Mesenteric fat pad (tissue), 1 donor: ENCODE measurements around the gene TBX1. TPM values are rescaled to one million over a fixed set of nuclear protein-coding genes. Genes with fewer than 3 reads are reported as not detected.

ENCODE experiments used
- DNase-seq: peaks from one replicate; pipeline ENCODE4 v3.0.0-alpha.2; 2020; ENCODE audit warnings: low spot score
- total RNA-seq: library from RNA; stranded (reverse); fragmentation: NEBNext Ultra II Directional; extraction: Animal tissue kit (Norgen Biotek cat#: 25700); gene quantifications from one replicate; pipeline ENCODE4 v1.2.1, GENCODE V29; 2021
- donor health status: DM: yes; HTN: yes; CAD: no.

The TBX1 gene
- total RNA-seq, 1 donor from 2014 or later: 3.0 TPM

DNA sequence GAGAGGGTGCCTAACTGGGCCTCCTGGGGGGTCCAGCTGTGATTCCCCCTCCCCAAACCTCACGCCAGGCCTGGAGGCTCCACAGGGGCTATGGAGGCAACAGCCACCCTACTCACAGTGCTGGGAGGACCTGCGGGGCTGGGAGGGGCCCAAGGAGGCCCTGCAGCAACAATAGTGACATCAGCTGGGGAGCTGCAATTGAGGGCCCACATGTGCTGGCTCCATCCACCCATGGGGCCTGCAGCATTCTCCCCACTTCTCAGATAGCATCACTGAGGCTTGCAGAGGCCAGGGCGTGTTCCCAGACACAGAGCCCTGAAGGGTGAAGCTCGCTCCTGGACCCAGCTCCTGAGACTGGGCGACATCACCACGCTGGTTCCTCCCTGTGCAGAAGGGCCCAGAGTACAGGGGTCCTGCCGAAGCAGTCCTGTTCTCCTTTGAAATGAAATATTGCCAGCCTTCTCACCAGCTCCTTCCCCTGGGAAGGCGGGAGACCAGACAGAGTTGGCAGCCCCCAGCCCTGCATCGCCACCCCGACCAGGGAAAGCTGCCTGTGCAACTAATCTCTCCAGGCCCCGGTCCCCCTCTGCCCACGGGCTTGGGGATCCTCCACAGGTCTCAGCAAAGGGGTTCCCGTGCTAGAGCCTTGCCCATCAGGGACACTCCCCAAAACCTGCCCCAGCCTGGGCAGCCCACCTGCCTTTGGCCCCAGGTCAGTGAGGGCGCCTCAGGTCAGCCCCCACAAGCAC is 8.9 kb upstream of the TBX1 start:
- DNase-seq: no peak

DNA sequence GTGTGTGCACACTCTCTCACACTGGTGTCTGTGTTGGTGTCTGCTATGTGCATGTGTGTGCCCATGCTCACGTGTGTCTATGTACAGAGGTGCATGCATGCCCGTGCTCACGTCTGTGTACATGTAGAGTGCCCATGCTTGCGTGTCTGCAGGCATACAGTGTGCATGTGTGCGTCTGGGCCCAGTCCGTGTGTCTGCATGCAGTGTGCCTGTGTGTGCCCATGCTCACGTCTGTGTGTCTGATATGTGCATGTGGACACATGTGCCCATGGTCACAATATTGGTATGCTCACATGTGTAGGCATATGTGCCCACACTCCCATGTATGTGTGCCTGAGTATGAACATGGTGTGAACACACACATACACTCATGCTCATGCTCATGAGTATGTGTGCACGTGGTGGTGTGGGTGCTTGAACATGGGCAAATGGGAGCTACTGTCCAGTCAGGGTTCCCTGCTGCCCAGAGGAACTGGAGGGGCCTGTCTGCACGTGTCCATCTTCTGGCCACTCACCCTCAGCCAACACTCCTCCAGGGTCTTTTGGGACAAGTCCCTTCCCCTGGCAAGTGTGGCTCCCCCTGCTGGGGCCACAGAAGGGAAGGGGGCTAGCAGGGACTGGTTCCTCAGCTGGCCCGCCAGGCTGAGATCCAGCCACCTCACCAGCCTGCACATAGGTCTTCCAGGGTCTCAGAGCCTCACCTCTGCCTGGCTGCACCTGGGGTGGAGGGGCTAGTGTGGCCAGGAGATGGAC is 7.3 kb upstream of the TBX1 start:
- no peak for DNase-seq

DNA sequence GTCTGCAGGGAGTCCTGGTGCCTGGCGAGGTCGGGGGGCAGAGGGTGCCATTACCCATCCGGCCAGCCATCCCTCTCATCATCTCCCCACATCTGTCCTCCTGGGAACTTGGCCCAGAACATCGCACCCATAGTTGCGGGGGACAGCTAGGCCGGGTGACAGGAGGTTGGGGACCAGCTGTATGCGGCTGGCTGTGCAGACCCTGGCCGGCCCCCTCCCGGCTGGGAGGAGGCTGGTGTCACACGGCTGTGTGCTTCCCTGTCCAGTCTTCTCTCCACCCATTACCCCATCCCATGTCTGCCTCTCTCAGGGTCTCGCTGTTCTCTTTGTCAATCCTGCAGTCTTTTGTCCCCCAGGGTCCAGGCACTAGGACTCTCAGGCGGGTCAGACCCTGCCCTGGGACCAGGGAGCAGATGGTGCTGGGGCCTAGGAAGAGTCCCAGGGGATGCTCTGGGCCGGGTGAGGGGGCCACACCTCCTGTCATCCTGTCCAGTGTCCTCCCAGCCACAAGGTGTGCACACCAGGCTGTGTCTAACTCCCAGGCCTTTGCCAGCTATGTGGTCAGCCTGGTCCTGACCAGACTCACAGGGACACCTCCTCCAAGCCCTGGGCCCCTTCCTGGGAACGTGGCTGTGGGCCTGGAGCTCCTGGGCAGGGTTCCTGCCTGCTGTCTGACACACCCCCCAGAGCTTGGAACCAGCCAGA is 6.4 kb upstream of the TBX1 start:
- DNase-seq: no peak

DNA sequence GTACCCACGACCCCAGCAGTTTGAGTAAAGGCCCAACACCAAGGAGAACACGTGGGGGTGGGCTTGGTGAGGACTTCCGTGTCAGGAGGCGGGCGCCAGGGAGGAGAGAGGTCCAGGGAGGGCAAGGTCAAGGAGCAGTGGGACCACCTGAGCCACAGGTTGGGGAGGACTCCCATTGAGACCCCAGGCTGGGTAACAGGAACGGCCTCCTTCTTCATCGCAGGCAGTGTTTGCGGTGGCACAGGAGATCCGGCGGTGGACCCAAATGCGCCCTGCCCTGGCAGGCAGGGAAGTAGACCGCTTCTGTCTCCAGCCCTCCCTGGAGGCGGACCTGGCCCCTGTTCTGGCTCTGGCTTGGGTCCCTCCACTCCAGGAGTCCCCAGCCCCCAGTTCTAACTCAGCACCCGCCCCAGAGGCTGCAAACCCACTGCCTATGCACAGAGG is 5.9 kb upstream of the TBX1 start:
- no peak for DNase-seq

DNA sequence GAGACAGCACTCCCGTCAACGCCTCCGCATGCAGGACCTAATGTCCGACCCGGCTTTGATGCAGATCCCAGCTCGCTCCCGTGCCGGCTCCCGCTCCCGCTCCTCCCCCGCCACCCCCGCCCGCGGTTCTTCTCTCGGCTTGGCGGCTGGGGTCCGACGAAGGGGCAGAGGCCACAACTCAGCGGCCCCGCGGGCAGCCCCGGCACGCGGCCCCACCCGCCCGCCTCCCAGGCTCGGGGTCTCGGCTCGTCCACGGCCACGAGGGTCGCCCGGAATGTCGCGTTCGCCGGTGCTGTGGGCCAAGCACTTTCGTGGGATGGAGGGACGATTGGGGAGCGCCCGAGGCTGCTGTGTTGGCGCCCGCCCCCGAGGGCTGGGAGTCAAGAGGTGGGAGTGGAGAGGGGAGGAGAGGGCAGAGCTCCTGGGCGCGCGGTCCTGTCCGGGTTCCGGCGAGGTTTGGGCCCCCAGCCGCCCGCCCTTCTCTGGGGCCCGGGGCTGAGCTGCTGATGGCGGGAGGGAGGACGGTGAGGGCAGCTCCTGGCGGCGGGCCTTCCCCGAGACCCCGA is 5.3 kb upstream of the TBX1 start:
- no peak for DNase-seq

DNA sequence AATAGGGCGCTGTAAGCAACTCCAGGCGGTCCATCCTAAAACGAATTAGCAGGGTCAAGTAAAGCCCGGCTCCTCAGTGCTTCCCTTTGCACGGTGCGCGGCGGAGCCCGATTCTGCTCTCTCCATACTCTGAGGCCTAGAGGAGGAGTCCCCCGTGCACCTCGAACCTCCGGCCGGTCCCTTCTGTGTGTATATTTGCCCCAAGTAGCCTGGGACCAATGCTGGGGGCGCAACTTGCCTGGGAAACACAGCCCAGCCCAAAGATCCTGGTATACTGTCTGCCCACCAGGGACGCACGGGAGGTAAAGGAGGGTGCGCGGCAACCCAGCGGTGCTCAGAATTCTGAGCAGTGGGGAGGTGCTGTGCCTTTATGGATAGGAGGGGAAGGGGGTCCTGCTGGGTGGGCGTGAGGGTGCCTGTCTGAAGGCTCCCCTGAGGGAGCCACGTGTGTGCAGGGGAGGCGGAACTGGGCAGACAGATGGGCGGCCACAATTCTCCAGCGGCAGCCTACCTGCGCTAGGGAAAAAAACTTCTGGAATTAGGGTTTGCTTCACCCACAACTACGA is 4.8 kb upstream of the TBX1 start:
- DNase-seq: no peak

DNA sequence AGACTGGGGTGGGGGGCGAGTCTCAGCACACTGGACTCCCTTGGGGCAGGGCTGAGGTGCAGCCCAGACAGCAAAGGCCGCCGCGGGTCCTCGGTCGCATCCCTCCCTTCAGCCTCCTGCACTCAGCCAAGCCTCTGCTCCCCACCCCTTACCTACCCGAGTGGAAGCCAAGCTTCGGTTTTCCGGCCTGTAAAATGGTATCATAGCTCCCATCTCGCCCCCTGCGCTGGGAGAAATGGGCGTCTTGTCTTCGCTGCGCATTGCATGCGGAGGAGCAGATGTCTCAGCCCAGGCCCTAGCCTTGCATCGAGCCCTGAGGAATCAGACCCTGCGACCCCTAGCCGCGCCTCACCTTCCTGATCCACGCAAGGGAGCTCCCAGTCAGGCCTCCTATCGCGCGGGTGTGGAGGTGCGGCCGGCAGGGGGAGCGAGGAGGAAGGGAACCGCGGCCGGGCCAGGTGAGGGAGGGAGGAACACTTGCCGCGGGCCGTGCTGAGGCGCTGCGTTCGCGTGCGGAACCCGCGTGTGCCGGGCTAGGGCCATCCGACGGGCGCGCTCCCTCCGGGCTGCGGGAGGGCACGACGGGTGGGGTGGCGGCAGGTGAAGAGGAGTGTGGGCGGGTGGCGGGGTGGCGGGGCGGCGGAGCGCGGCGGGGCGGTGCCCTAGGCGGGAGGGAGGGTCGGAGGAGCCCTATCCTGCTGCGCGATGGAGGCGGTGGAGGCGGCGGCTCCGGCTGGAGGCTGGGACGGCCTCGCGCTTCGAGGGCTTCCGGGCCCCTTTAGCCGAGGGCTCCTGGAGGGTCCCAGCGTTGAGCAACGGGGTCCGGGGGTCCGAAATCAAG is 4.1 kb upstream of the TBX1 start:
- DNase-seq: no peak

DNA sequence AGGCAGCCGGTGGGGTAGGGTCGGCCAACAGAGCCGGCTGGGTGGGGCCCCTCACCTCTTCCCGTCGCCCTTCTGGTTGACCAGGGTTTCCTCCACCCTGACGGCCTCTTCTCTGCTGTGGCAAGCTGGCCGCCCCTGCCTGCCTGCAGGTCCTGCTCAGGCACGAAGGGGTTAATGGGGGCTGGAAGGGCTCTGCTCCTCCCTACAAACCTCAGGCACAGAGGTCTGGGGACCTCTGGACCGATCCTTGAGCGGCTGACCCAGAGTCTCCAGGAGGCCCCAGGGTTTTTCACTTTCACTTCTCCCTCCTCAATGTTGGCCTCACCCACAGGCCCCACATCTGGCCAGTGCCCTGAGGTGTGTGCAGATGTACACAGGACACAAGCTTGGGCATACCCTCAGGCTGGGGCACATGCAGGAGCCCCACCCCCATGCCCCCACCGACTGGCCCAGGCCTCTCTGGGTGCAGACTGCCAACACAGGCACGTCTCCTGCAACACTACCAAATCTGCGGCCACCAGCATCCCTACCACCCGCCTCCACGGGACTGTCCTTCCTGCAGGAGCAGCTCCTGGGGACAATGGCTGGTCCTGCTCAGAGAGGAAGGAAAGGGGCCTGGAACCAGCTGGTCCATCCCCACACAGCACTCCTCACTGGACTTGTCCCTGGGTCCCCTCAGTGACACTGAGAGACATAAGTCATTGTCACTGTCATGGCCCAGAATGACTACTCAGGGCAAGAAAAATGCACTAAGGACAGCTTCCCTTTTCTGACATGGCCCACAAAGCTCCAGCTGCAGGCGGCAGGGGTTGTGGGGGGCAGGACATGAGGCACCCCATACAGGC is 3.2 kb upstream of the TBX1 start:
- DNase-seq: no peak

DNA sequence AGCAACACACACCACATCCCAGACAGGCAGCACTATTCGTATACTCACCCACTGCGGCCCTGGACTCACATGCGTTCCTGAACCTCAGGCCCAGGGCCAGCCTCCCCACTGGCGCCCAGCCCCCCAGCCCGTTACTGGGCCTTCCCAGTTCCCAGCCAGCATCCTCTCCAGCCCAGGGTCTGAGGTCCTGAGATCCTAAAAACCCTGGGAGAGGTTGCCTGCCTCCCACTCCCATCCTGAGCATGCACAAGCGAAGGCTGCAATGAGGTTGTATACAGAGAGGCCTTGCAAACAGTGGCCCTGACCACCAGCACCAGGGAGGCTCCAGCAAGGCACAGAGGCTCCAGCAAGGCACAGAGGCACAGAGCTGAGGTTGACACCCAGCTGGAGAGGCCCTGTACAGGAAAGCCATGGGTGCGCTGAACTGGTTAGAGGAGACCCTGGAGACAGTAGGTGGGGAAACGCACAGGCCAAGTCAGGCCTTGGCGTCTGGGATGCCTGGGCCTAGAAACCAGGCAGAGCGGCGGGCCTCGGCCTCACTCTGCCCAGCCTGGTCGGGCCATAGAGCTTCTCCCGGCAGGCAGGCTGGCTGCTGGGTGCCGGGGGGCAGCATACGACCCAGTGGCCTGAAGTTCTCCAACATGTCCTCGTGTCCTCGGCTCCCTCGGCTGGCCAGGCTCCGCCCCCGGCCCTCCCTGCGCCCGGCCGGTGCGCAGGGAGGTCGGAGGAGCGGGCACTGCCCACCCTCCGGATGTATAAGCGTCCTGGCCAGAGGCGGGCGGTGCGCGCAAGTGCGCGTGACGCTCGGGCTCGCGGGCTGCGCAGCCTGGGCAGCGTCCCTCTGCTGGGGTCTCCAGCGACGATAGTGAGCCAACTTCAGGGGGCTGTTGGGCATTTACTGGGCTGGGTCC is 2.3 kb upstream of the TBX1 start:
- no peak for DNase-seq

DNA sequence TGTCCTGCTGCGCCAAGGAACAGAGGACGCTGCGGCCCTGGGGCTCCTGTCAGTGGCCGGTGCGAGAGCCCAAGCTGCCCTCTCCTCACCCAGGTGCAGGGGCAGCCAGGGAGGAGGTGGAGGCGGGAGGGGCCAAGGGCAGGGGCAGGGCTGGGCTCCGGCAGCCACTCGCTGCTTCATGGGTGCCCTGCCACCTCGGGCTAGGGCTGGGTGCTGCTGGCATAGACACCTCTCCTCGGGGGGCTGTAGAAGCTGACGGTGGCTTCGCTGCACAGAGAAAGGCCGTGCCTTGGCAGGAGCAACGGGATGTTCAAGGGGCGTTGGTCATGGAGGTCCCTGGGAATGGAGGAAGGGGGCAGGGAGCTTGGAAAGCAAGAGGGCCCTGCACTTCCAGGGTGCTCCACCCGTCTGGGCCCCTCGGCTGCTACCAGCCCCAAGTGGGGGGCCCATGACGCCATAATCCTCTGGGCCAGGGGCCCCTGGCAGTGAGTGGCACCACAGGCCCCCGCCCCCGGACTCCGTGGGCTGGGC is 1.6 kb upstream of the TBX1 start:
- DNase-seq: no peak

DNA sequence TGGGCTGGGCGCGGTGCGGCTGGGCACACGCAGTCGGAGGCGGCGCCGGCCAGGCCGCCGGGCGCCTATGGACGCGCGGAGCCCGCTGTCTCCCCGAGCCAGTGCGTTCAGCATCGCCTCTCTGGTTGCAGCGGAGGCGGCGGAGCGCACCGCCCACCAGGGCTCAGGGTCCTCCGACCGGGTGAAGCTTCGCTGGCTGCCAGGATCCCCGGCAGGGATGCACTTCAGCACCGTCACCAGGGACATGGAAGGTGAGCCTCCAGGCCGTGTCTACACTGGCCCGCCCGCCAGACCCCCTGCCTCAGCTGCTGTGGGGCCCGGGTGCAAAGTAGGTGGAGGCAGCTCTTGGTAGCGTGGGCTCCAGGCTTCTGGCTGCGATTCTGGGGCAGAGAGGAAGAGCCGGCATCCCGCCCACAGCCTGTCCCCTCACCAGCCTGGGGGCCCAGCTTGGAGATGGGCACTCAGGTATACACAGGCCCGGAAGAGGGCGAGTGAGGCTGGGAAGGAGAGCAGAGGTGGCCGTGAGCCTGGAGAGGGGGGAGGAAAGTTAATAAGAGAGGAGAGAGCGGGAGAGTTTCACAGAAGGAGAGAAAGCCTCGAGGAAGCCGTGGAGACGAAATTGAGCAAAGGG is 1.0 kb upstream of the TBX1 start:
- DNase-seq: no peak

DNA sequence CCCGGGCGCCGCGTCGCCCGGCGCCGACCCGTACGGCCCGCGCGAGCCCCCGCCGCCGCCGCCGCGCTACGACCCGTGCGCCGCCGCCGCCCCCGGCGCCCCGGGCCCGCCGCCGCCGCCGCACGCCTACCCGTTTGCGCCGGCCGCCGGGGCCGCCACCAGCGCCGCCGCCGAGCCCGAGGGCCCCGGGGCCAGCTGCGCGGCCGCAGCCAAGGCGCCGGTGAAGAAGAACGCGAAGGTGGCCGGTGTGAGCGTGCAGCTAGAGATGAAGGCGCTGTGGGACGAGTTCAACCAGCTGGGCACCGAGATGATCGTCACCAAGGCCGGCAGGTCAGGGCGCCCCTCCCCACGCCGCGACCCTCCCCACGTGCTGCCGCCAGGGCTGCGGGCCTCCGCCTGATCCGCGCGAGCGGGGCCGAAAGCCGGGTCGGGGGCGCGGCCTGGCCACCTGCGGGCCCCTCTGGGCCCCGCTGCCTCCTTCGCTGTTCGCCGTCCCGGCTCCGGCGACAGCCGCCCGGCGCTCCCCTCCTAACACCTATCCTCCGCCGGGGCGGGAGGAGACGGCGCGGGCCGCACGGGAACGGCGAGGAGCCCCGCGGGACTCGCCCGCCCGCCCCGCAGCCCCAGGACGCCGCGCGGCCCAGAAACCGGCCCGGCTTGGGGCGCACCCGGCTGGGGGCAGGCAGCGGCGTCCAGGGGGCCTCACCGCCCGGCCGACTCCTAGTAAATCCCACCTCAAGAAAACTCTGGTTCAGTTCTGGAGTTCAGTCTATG is 560 bp downstream of the TBX1 start:
- DNase-seq: no peak

DNA sequence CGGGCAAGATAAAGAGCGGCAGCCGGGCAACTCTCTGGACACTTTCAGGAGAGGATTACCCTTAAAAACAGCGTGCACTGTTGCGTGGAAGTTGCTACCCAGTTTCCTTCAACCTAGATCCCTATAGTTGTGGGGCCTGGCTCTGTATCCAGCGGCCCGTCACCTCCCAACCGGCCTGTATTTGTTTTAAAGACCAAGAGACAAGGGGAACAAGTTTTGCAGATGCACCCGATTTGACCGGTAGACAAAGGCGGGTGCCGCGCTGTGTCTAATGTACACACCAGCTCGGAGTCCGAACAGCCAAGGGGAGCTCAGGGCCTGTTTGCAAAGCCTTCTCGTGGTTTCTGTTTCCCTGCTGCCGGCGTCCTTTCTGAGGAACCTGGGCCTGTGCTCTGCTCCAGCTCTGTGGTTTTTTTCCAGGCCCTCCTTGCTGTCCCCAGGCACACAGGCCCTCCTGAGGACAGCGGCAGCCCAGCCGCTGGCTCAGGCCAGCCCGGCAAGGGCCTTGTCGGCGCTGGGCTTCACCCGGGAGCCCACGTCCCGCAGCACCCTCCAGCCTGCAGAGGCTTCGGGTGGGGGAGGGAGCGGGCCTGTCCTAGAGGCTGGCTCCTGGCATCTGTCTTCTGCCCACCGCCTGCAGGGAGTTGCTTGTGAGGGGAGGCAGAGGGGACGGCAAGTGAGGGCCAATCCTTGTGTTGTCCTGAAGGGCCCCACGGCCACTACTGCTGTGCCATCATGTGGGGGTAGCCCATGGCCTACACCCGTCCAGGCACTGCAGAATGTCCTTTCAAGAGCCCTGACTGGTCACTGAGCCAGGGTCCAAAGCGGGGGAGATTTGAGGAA is 1.4 kb downstream of the TBX1 start:
- DNase-seq: no peak

DNA sequence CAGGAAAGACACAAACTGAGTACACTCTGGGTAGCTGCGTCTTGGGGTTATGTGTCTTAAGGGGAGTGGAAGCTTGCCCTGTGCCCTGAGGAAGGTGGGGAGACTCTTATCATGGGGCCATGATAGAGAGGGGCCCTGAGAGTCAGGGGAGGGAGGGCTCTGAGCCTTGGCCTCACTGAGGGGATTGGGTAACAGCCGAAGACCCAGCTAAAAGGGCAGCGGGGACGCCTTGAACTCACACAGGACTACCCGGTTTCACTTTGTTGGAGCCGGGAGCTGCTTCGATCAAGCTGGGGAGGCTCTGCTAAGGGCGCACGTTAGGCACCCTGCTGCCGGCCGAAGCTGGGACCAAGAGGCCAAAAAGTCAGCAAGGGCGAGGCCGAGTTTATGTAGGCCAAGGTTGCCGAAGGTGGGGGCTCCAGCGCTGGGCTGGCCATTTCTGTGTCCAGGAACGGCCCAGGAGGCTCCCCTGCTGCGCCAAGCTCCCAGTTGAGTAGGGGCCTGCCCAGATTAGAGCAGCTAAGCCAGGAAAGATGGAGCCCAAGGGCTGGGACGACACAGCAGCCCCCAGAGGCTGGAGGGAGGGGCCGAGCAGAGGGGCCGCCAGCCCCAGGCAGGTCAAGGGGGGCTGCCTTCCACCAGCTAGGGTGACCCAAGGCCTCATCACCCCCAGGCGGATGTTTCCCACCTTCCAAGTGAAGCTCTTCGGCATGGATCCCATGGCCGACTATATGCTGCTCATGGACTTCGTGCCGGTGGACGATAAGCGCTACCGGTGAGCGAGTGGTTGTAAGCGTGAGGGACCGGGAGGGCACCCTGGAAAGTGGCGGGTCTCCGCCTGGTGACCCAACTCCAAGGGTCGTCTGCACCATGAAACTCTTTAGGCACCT is 2.2 kb downstream of the TBX1 start:
- DNase-seq: no peak
